ENCODE data around the gene KIAA2012.
A peak's percentile ranks its signal among the peaks of the same experiment; 100 is the strongest.

KIAA2012 gene

DNA sequence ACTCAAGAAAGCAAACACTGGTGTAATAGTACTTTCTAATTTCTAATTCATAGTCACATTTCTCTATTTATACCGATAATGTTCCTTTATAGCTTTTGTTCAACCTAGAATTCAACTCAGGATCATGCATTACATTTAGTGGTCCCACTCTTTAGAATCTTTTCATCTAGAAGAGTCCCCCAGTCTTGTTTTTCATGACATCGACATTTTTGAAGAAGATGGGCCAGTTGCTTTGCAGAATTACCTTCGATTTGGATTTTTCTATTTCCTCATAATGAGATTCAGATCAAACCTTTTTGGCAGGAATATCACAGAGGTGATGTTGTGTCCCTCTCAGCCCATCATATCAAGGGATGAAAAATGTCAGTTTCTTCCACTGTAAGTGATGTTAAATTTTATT, 35.3 kb downstream of the KIAA2012 start:
- TF ChIP-seq, protein P1, sequence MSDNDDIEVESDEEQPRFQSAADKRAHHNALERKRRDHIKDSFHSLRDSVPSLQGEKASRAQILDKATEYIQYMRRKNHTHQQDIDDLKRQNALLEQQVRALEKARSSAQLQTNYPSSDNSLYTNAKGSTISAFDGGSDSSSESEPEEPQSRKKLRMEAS (IDR thresholded peaks at IDR 0.05; ENCODE audit: low read depth, low read length) = no peak
- TF ChIP-seq POLR2A (IDR thresholded peaks at IDR 0.05; ENCODE audit: extremely low read depth, insufficient read length) (no peak), MYC (IDR thresholded peaks at IDR 0.05; ENCODE audit: low read depth, low read length) (no peak)
- TF ChIP-seq, protein P2, sequence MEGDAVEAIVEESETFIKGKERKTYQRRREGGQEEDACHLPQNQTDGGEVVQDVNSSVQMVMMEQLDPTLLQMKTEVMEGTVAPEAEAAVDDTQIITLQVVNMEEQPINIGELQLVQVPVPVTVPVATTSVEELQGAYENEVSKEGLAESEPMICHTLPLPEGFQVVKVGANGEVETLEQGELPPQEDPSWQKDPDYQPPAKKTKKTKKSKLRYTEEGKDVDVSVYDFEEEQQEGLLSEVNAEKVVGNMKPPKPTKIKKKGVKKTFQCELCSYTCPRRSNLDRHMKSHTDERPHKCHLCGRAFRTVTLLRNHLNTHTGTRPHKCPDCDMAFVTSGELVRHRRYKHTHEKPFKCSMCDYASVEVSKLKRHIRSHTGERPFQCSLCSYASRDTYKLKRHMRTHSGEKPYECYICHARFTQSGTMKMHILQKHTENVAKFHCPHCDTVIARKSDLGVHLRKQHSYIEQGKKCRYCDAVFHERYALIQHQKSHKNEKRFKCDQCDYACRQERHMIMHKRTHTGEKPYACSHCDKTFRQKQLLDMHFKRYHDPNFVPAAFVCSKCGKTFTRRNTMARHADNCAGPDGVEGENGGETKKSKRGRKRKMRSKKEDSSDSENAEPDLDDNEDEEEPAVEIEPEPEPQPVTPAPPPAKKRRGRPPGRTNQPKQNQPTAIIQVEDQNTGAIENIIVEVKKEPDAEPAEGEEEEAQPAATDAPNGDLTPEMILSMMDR (IDR thresholded peaks at IDR 0.05; ENCODE audit: low read depth, low read length) = no peak
- no peak overlapping the region for H3K4me3 ChIP-seq (ENCODE audit: low read depth, low read length)

DNA sequence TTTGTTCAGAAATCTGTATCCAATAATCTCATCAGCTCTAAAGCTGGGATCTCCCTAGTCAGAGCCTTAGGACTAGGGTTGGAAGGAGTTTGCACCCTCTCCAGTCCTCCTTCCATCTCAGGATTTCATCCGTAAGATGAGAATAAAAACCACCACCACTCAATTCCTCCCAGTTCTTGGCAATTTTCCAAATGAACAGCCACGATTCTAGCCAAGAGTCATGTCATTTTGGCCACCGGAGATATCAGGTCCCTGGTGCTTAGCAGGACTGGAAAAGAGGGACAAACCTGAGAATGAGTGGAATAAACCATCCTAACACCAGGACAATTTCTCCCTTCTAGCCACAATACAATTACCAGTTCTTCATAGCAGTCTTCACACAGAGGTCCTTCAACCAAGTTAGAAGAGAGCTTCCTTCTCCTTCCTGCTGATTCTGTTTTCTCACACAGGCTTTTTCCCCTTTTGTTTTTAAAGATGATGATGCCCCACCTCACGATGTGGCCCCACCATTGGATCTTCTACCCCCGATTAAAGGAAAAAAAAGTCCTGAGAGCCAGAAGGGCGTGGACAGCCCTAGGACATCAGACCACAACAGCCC, 36.2 kb downstream of the KIAA2012 start:
- no peak overlapping the region for H3K4me3 ChIP-seq (ENCODE audit: low read depth, low read length)
- TF ChIP-seq, protein P1 (IDR thresholded peaks at IDR 0.05; ENCODE audit: low read depth, low read length) = no peak
- TF ChIP-seq, protein P2 (IDR thresholded peaks at IDR 0.05; ENCODE audit: low read depth, low read length) = no peak
- TF ChIP-seq POLR2A (IDR thresholded peaks at IDR 0.05; ENCODE audit: extremely low read depth, insufficient read length) = no peak
- no peak for TF ChIP-seq MYC (IDR thresholded peaks at IDR 0.05; ENCODE audit: low read depth, low read length)
- no peak for DNase-seq (ENCODE audit: low read depth)

More for the DNA sequence above, 35.3 kb downstream of the KIAA2012 start:
- no peak for DNase-seq (ENCODE audit: low read depth)

DNA sequence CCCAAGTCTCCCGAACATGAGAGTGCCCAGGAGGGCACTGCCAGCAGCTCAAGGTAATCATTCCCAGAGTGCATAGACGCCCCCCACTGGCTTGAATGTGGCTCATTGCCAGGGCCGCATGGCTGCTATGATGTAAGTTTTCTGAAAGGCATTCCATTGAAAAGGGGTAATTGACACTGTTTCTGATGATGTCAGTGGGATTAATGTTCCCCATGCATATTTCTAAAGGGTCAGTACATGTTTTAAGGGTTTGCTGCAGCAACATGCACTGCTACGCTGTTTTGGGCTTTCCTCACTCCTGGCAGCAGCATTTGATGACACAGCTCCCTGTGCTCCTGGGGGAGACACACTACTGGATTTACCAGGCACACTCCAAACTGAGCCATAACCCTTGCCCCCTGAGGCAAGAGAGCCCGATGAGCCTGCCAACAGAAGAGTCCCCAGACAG, 36.7 kb downstream of the KIAA2012 start:
- TF ChIP-seq, protein P2 (IDR thresholded peaks at IDR 0.05; ENCODE audit: low read depth, low read length) = peak; percentile 6
- TF ChIP-seq, protein P1 (IDR thresholded peaks at IDR 0.05; ENCODE audit: low read depth, low read length) = no peak
- H3K4me3 ChIP-seq (ENCODE audit: low read depth, low read length) = no peak overlapping the region

DNA sequence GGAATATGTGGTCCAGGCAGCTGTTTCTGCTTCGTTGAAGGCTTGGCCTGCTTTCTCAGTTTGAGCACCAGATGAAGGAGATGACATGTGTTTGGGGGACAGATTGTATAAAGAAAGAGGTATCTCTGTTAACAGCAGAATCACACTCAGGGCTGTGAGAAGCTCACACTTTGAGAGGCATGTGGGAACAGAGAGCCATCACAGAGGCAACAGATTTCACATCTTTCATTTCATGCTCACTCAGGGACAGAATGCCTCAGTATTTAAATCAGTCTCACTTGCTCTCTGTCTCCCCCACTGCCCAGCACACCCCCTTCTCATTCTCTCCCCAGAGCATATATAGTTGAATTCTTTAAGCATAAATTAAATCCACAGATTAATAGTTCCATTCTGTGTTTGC, 37.4 kb downstream of the KIAA2012 start:
- DNase-seq (ENCODE audit: low read depth) = no peak
- H3K4me3 ChIP-seq (ENCODE audit: low read depth, low read length) = no peak overlapping the region
- no peak for TF ChIP-seq POLR2A (IDR thresholded peaks at IDR 0.05; ENCODE audit: extremely low read depth, insufficient read length)
- TF ChIP-seq, protein P1 (IDR thresholded peaks at IDR 0.05; ENCODE audit: low read depth, low read length) = no peak
- TF ChIP-seq MYC (IDR thresholded peaks at IDR 0.05; ENCODE audit: low read depth, low read length) = no peak
- TF ChIP-seq, protein P2 (IDR thresholded peaks at IDR 0.05; ENCODE audit: low read depth, low read length) = no peak

More for the DNA sequence above, 36.7 kb downstream of the KIAA2012 start:
- peak; percentile 16 for DNase-seq (ENCODE audit: low read depth)

DNA sequence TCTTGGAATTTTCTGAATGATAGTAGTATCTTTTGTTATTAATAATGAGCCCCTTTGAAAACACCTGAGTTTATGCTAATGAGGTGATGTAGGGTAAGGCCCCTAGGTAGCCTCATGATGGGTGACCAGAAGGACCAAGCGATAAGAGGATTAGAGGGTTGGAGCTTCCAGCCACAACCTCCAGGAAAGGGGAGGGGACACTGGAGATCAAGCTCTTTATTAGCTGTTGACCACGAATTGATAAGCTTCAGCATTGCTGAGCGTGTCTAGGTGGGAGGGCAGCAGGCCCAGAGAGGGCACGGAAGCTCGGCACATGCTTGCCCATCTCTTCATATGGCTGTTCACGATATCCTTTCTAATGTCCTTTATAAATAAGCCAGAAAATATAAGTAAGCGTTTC, 39.0 kb downstream of the KIAA2012 start:
- DNase-seq (ENCODE audit: low read depth) = no peak
- TF ChIP-seq, protein P2 (IDR thresholded peaks at IDR 0.05; ENCODE audit: low read depth, low read length) = no peak
- TF ChIP-seq POLR2A (IDR thresholded peaks at IDR 0.05; ENCODE audit: extremely low read depth, insufficient read length) (no peak), MYC (IDR thresholded peaks at IDR 0.05; ENCODE audit: low read depth, low read length) (no peak)
- TF ChIP-seq, protein P1 (IDR thresholded peaks at IDR 0.05; ENCODE audit: low read depth, low read length) = no peak
- H3K4me3 ChIP-seq (ENCODE audit: low read depth, low read length) = no peak overlapping the region

Measured in NB4 (cell line).